GM19455 (cell line): ENCODE measurements around the gene EPB41L5.
"Not testable (repeated sequence)": the region's sequence is repeated elsewhere in the genome, so short reads cannot be mapped to it uniquely, and the experiment has no call there.

Source experiments
- ATAC-seq: cut with Tn5 transposase; IDR thresholded peaks from one replicate; pipeline ENCODE4 v1.9.1; 2021; ENCODE audit not compliant: unreplicated experiment

The EPB41L5 gene

GRCh38 chr2:120192280-120192679 is 179.4 kb downstream of the EPB41L5 start:
- no peak for ATAC-seq

- ATAC-seq, result no peak
Measured at GRCh38 chr2:120195553-120195952, 182.7 kb downstream of the EPB41L5 start.

GRCh38 chr2:120199817-120200459 is 187.1 kb downstream of the EPB41L5 start:
- not testable (repeated sequence) for ATAC-seq

GRCh38 chr2:120203251-120204021 is 190.6 kb downstream of the EPB41L5 start:
- ATAC-seq, result no peak

GRCh38 chr2:120204022-120204405 is 191.1 kb downstream of the EPB41L5 start:
- no peak for ATAC-seq

- ATAC-seq, result no peak
Measured at GRCh38 chr2:120204417-120204816, 191.5 kb downstream of the EPB41L5 start.

GRCh38 chr2:120204945-120205670 is 192.2 kb downstream of the EPB41L5 start:
- ATAC-seq, result no peak

GRCh38 chr2:120206022-120206581 is 193.2 kb downstream of the EPB41L5 start:
- no peak for ATAC-seq

GRCh38 chr2:120208381-120209353 is 195.8 kb downstream of the EPB41L5 start:
- no peak for ATAC-seq

- no peak for ATAC-seq
Measured at GRCh38 chr2:120209427-120210269, 196.8 kb downstream of the EPB41L5 start.

GRCh38 chr2:120210270-120210693 is 197.4 kb downstream of the EPB41L5 start:
- no peak for ATAC-seq

GRCh38 chr2:120218181-120218580 is 205.3 kb downstream of the EPB41L5 start:
- no peak for ATAC-seq

- no peak for ATAC-seq
Measured at GRCh38 chr2:120219291-120219690, 206.4 kb downstream of the EPB41L5 start.

- no peak for ATAC-seq
Measured at GRCh38 chr2:120219766-120220165, 206.9 kb downstream of the EPB41L5 start.

- no peak for ATAC-seq
Measured at GRCh38 chr2:120220756-120221155, 207.9 kb downstream of the EPB41L5 start.

GRCh38 chr2:120221616-120222015 is 208.7 kb downstream of the EPB41L5 start:
- no peak for ATAC-seq

GRCh38 chr2:120222186-120223033 is 209.5 kb downstream of the EPB41L5 start:
- ATAC-seq, result no peak
